Measurements from ENCODE around the gene TMEM117. TPM values are rescaled to one million over a fixed set of nuclear protein-coding genes. Genes with fewer than 3 reads are reported as not detected.

Gene TMEM117
- total and polyA plus RNA-seq, 4 experiments from 2014 or later = 3.0 to 4.7 (median 3.8) TPM

DNA sequence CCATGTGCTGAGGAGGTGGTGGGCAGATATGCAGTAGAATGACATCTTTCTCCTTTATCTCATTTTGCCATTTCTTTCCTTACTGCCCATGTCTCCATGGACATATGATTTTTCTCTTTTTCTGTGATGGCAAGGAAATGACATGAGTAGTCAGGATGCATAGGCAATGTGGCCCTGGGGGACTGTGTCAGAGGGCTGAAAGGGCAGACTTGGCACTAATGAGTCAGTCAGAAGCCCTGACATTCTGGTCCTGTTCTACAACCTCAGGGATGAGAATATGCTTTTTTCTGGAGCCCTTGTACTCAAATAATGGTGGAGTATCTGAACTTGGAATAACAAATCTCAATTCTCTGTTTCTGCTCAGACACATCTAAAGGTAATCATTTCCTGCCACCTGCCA, 167.8 kb downstream of the TMEM117 start:
- intact Hi-C loops (cut with micrococcal nuclease) = no loop called here
- peaks cover 0 to 6% of the 10 kb centered on the region in 2 donors for H3K9me3 ChIP-seq (ENCODE audit: control insufficient read depth in 1 of 2, low read length in 2 of 2)
- Mint-ChIP-seq H3K27me3 (no peaks in the 10 kb centered on the region), H3K4me3 (no peak overlapping the region), H3K4me1 (no peaks in the 10 kb centered on the region), H3K9me3 (peaks cover 2 to 13% (median 12%) of the 10 kb centered on the region in 8 donors), H3K27ac (no peak overlapping the region), H3K36me3 (peaks cover 8 to 37% of the 10 kb centered on the region in 2 donors)
- POLR2A ChIA-PET (ENCODE audit: partially characterized antibody) = no interaction called here
- H3K4me3 ChIP-seq (ENCODE audit: low read length in 2 of 2) = no peak overlapping the region
- no peak overlapping the region for H3K27ac ChIP-seq (ENCODE audit: low read depth, low read length)
- DNase-seq = no peak
- CTCF ChIA-PET (ENCODE audit: partially characterized antibody) = no interaction called here
- H3K27me3 ChIP-seq (ENCODE audit: insufficient read depth, low read length) = no peaks in the 10 kb centered on the region
- H3K36me3 ChIP-seq (ENCODE audit: insufficient read depth, low read length) = no peaks in the 10 kb centered on the region
- no peaks in the 10 kb centered on the region for H3K4me1 ChIP-seq (ENCODE audit: insufficient read depth, low read length)

DNA sequence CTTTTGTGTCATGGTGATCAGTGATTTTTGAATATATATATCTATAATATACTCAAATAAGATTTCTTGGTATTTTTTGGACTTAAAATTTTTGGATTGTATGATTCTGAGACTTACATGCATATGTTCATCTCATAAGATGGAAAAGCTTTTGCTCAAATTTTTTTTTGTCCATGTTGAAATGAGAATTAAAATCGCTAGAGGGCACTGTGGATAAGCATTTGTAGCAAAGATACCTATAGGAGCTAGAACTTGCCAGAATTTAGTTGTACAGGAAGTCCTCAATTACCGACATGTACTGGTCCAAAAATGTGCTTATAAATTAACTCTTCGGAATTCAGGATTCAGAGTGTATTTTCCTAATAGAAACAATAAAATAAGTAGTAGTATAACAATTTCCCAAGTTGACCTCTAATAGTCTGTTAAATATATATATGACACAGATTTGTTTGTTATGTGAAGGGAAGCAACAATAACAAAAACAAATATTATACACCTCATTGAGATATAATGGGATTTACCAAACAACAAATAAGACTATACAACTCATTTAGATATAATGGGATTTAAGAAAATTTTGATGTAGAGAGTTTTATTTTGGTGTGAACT, 179.6 kb downstream of the TMEM117 start:
- peak in 4 of 5 donors; percentile 39 to 46 (median 41) for DNase-seq
- peaks cover 0 to 2% (median under 1%) of the 10 kb centered on the region in 4 donors for H3K4me1 Mint-ChIP-seq
- intact Hi-C loops (cut with micrococcal nuclease) = loop anchor here (1.0 to 10.0 kb wide), 3 partner anchors 759 to 933 kb away; no protein-coding TSS in a partner anchor
- H3K36me3 Mint-ChIP-seq = no peaks in the 10 kb centered on the region
- H3K27me3 ChIP-seq (ENCODE audit: insufficient read depth, low read length) = no peaks in the 10 kb centered on the region
- no peaks in the 10 kb centered on the region for H3K9me3 ChIP-seq (ENCODE audit: control insufficient read depth in 1 of 2, low read length in 2 of 2)
- no peak overlapping the region for H3K4me3 Mint-ChIP-seq
- no peak overlapping the region for H3K4me3 ChIP-seq (ENCODE audit: low read length in 2 of 2)
- H3K9me3 Mint-ChIP-seq = peaks cover 0 to 3% (median 0%) of the 10 kb centered on the region in 8 donors
- no peak overlapping the region for H3K27ac Mint-ChIP-seq
- H3K4me1 ChIP-seq (ENCODE audit: insufficient read depth, low read length) = no peaks in the 10 kb centered on the region
- ChIA-PET CTCF (ENCODE audit: partially characterized antibody) (interaction anchor here (0.9 to 4.2 kb wide), 6 partner anchors 796 to 935 kb away, joined by 3 to 35 read pairs (median 6); no protein-coding TSS in a partner anchor), POLR2A (ENCODE audit: partially characterized antibody) (no interaction called here)
- H3K27ac ChIP-seq (ENCODE audit: low read depth, low read length) = no peak overlapping the region
- no peaks in the 10 kb centered on the region for H3K36me3 ChIP-seq (ENCODE audit: insufficient read depth, low read length)
- H3K27me3 Mint-ChIP-seq = no peaks in the 10 kb centered on the region

- peaks cover 0 to 2% (median under 1%) of the 10 kb centered on the region in 4 donors for H3K4me1 Mint-ChIP-seq
- H3K4me3 Mint-ChIP-seq = no peak overlapping the region
- intact Hi-C loops (cut with micrococcal nuclease) = loop anchor here (10.0 kb wide), 1 partner anchor 758 kb away; no protein-coding TSS in a partner anchor
- peaks cover 0 to 3% (median 0%) of the 10 kb centered on the region in 8 donors for H3K9me3 Mint-ChIP-seq
- peaks cover 0 to under 1% of the 10 kb centered on the region in 2 donors for H3K36me3 Mint-ChIP-seq
- H3K36me3 ChIP-seq (ENCODE audit: insufficient read depth, low read length) = no peaks in the 10 kb centered on the region
- H3K4me1 ChIP-seq (ENCODE audit: insufficient read depth, low read length) = no peaks in the 10 kb centered on the region
- H3K27ac ChIP-seq (ENCODE audit: low read depth, low read length) = no peak overlapping the region
- no peaks in the 10 kb centered on the region for H3K27me3 ChIP-seq (ENCODE audit: insufficient read depth, low read length)
- no peak overlapping the region for H3K4me3 ChIP-seq (ENCODE audit: low read length in 2 of 2)
- H3K9me3 ChIP-seq (ENCODE audit: control insufficient read depth in 1 of 2, low read length in 2 of 2) = no peaks in the 10 kb centered on the region
- POLR2A ChIA-PET (ENCODE audit: partially characterized antibody) = no interaction called here
- CTCF ChIA-PET (ENCODE audit: partially characterized antibody) = interaction anchor here (1.4 to 4.2 kb wide), 2 partner anchors 9 to 914 kb away, joined by 4 to 35 read pairs; no protein-coding TSS in a partner anchor
- DNase-seq = no peak
- H3K27ac Mint-ChIP-seq = no peak overlapping the region
- no peaks in the 10 kb centered on the region for H3K27me3 Mint-ChIP-seq
Measured at GRCh38 chr12:44017216-44017615, 181.3 kb downstream of the TMEM117 start.

GRCh38 chr12:44019118-44019517, 183.2 kb downstream of the TMEM117 start:
- Mint-ChIP-seq H3K4me1 (peaks cover 0 to 2% (median under 1%) of the 10 kb centered on the region in 4 donors), H3K9me3 (peaks cover 0 to 7% (median 0%) of the 10 kb centered on the region in 8 donors), H3K36me3 (peaks cover 0 to 7% of the 10 kb centered on the region in 2 donors), H3K4me3 (no peak overlapping the region), H3K27me3 (no peaks in the 10 kb centered on the region), H3K27ac (no peak overlapping the region)
- Histone ChIP-seq H3K27ac (ENCODE audit: low read depth, low read length) (no peak overlapping the region), H3K4me3 (ENCODE audit: low read length in 2 of 2) (no peak overlapping the region), H3K36me3 (ENCODE audit: insufficient read depth, low read length) (no peaks in the 10 kb centered on the region), H3K27me3 (ENCODE audit: insufficient read depth, low read length) (no peaks in the 10 kb centered on the region), H3K9me3 (ENCODE audit: control insufficient read depth in 1 of 2, low read length in 2 of 2) (no peaks in the 10 kb centered on the region), H3K4me1 (ENCODE audit: insufficient read depth, low read length) (no peaks in the 10 kb centered on the region)
- ChIA-PET POLR2A (ENCODE audit: partially characterized antibody) (no interaction called here), CTCF (ENCODE audit: partially characterized antibody) (no interaction called here)
- intact Hi-C loops (cut with micrococcal nuclease) = loop anchor here (10.0 kb wide), 1 partner anchor 756 kb away; no protein-coding TSS in a partner anchor
- DNase-seq = no peak

DNA sequence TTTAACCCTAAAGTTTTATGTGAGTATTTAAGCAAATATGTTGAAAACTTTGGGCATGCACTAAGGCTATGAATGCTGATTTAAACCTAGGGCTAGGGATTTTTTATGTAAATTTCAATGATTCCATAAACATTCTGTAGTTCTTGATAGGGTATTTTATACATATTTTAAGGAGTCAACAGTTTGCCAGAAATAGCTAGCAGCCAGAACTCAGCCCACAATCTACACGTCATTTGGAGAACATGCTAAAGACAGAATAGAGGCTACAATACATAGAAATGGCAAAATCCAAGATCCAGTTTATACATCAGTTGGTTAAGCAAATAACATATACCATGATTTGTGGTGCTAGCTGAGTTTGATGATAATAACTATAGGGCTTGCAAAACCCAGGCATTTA, 184.7 kb downstream of the TMEM117 start:
- Mint-ChIP-seq H3K27me3 (no peaks in the 10 kb centered on the region), H3K9me3 (peaks cover 0 to 7% (median 0%) of the 10 kb centered on the region in 8 donors), H3K4me1 (no peaks in the 10 kb centered on the region), H3K27ac (no peak overlapping the region), H3K36me3 (peaks cover 0 to 7% of the 10 kb centered on the region in 2 donors), H3K4me3 (no peak overlapping the region)
- ChIA-PET POLR2A (ENCODE audit: partially characterized antibody) (no interaction called here), CTCF (ENCODE audit: partially characterized antibody) (no interaction called here)
- H3K9me3 ChIP-seq (ENCODE audit: control insufficient read depth in 1 of 2, low read length in 2 of 2) = no peaks in the 10 kb centered on the region
- H3K27me3 ChIP-seq (ENCODE audit: insufficient read depth, low read length) = no peaks in the 10 kb centered on the region
- H3K36me3 ChIP-seq (ENCODE audit: insufficient read depth, low read length) = no peaks in the 10 kb centered on the region
- DNase-seq = no peak
- H3K27ac ChIP-seq (ENCODE audit: low read depth, low read length) = no peak overlapping the region
- H3K4me1 ChIP-seq (ENCODE audit: insufficient read depth, low read length) = no peaks in the 10 kb centered on the region
- H3K4me3 ChIP-seq (ENCODE audit: low read length in 2 of 2) = no peak overlapping the region
- intact Hi-C loops (cut with micrococcal nuclease) = no loop called here

DNA sequence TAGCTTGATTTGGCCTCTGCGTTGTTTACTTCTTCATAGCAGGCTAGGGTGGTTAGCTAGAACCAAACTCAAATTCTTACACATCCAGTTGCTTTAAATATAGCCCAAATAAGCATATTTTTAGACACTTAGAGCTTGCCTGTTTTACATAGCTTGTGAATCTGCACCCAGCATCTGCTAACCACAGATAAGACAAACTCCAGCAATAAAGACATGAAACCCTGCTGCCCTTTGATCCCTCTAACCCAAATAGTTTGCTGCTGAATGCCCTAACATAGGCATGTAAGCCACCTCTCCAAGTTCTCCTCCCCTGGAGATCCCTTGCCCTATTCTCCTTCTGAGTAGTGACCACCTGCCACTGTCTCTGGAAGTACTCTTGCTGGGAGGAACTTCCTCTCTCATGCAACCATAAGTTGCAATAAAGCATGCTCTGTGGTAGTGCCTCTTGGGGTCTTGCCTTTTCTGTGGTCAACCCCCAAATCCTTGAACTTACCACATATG, 185.6 kb downstream of the TMEM117 start:
- Histone ChIP-seq H3K9me3 (ENCODE audit: control insufficient read depth in 1 of 2, low read length in 2 of 2) (no peaks in the 10 kb centered on the region), H3K36me3 (ENCODE audit: insufficient read depth, low read length) (no peaks in the 10 kb centered on the region), H3K27ac (ENCODE audit: low read depth, low read length) (no peak overlapping the region), H3K27me3 (ENCODE audit: insufficient read depth, low read length) (no peaks in the 10 kb centered on the region), H3K4me1 (ENCODE audit: insufficient read depth, low read length) (no peaks in the 10 kb centered on the region), H3K4me3 (ENCODE audit: low read length in 2 of 2) (no peak overlapping the region)
- H3K9me3 Mint-ChIP-seq = peaks cover 0 to 7% (median 0%) of the 10 kb centered on the region in 8 donors
- no peaks in the 10 kb centered on the region for H3K27me3 Mint-ChIP-seq
- intact Hi-C loops (cut with micrococcal nuclease) = no loop called here
- DNase-seq = no peak
- H3K4me1 Mint-ChIP-seq = no peaks in the 10 kb centered on the region
- H3K27ac Mint-ChIP-seq = no peak overlapping the region
- H3K36me3 Mint-ChIP-seq = peaks cover 0 to 7% of the 10 kb centered on the region in 2 donors
- ChIA-PET CTCF (ENCODE audit: partially characterized antibody) (no interaction called here), POLR2A (ENCODE audit: partially characterized antibody) (no interaction called here)
- H3K4me3 Mint-ChIP-seq = no peak overlapping the region

DNA sequence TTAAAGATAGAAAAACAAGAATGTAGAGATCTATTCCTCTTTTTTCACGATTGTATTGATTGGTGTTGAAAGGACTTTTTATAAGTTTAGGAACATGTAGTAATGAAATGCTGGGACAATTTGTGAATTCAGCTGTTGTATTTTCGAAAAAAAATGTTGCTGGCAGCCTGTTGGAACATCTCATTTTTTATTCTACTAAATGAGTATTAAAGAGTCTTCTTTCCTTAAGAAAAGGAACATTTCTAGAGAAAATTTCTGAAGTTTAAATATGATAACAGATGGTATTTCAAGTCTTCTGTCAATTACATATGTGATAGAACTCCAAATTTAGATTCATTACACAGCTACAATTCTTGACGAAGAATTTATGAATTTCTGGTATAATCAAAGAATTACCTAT, 189.6 kb downstream of the TMEM117 start:
- CTCF ChIA-PET (ENCODE audit: partially characterized antibody) = no interaction called here
- H3K27me3 Mint-ChIP-seq = no peaks in the 10 kb centered on the region
- no peak for DNase-seq
- Histone ChIP-seq H3K27ac (ENCODE audit: low read depth, low read length) (no peak overlapping the region), H3K4me1 (ENCODE audit: insufficient read depth, low read length) (no peaks in the 10 kb centered on the region), H3K4me3 (ENCODE audit: low read length in 2 of 2) (no peak overlapping the region), H3K36me3 (ENCODE audit: insufficient read depth, low read length) (no peaks in the 10 kb centered on the region), H3K9me3 (ENCODE audit: control insufficient read depth in 1 of 2, low read length in 2 of 2) (no peaks in the 10 kb centered on the region), H3K27me3 (ENCODE audit: insufficient read depth, low read length) (no peaks in the 10 kb centered on the region)
- intact Hi-C loops (cut with micrococcal nuclease) = no loop called here
- H3K36me3 Mint-ChIP-seq = peaks cover 4 to 19% of the 10 kb centered on the region in 2 donors
- no peaks in the 10 kb centered on the region for H3K4me1 Mint-ChIP-seq
- POLR2A ChIA-PET (ENCODE audit: partially characterized antibody) = no interaction called here
- H3K27ac Mint-ChIP-seq = no peak overlapping the region
- no peak overlapping the region for H3K4me3 Mint-ChIP-seq
- peaks cover 0 to 13% (median 7%) of the 10 kb centered on the region in 8 donors for H3K9me3 Mint-ChIP-seq
